BE2C (cell line): Measurements from ENCODE around the gene ANG.

Source experiments
- DNase-seq: peaks from one replicate; pipeline ENCODE4 v3.0.0-alpha.2; 2020
- H3K27me3 ChIP-seq: fragments of 250-450 bp; sonication (Bioruptor Pico); 2 replicates; pipeline ENCODE4 v1.5.1; 2020; ENCODE audit warnings: mild to moderate bottlenecking
- H3K36me3 ChIP-seq: fragments of 250-450 bp; sonication (Bioruptor Pico); 2 replicates; pipeline ENCODE4 v1.5.1; 2020; ENCODE audit warnings: mild to moderate bottlenecking
- H3K4me1 ChIP-seq: fragments of 250-450 bp; sonication (Bioruptor Pico); 2 replicates; pipeline ENCODE4 v1.5.1; 2020
- H3K4me3 ChIP-seq: 2 replicates; pipeline ENCODE4 v1.5.1; 2011; ENCODE audit warnings: low read depth, low read length
- H3K9me3 ChIP-seq: fragments of 250-450 bp; sonication (Bioruptor Pico); 2 replicates; pipeline ENCODE4 v1.5.1; 2020
- CTCF ChIP-seq: IDR thresholded peaks from 2 replicates; pipeline ENCODE4 v1.5.1; 2012; ENCODE audit warnings: mild to moderate bottlenecking, low read depth, low read length

ANG gene

DNA sequence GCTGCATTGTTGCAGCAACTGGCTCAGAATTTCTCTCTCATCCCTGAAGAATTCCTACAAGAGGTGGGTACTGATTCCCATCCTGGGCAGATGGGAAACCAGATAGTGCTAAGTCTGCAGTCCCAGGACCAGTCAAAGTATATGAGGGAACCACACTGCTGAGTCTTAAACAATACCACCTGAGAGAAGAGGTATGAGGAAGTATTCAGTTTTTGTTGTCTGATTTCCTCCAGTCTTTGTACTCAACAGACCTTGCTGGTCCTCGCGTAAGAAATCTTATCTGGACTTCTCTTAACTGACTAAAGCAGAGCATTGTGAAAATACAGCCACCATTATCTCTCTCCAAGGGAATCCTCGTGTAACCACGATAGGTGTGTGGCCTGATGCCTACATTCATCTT is 53.6 kb downstream of the ANG start:
- no peak for TF ChIP-seq CTCF

GRCh38 chr14:20743556-20743955 is 55.0 kb downstream of the ANG start:
- no peak for TF ChIP-seq CTCF
- H3K9me3 ChIP-seq = no peaks in the 10 kb centered on the region
- no peak for DNase-seq
- no peak overlapping the region for H3K4me3 ChIP-seq
- H3K27me3 ChIP-seq = peaks cover 13% of the 10 kb centered on the region
- no peaks in the 10 kb centered on the region for H3K4me1 ChIP-seq
- no peaks in the 10 kb centered on the region for H3K36me3 ChIP-seq

More for the DNA sequence above, 53.6 kb downstream of the ANG start:
- DNase-seq = no peak
- Histone ChIP-seq H3K9me3 (no peaks in the 10 kb centered on the region; the same call in 1 of the 2 replicates), H3K27me3 (peaks cover 7% of the 10 kb centered on the region), H3K4me3 (no peak overlapping the region), H3K36me3 (no peaks in the 10 kb centered on the region), H3K4me1 (no peaks in the 10 kb centered on the region)
